ENCODE measurements around the gene NPHP4.
A peak's percentile ranks its signal among the peaks of the same experiment; 100 is the strongest.

The NPHP4 gene

GRCh38 chr1:5998051-5998905 is 6.1 kb upstream of the NPHP4 start:
- DNase-seq (ENCODE audit: low spot score): no peak
- CTCF ChIA-PET: no interaction called here
- POLR2A ChIA-PET (ENCODE audit: low non-redundant PET): no interaction called here
- H3K27ac ChIP-seq: no peak overlapping the region; the same call in 1 of the 2 replicates
- TF ChIP-seq, protein P1, sequence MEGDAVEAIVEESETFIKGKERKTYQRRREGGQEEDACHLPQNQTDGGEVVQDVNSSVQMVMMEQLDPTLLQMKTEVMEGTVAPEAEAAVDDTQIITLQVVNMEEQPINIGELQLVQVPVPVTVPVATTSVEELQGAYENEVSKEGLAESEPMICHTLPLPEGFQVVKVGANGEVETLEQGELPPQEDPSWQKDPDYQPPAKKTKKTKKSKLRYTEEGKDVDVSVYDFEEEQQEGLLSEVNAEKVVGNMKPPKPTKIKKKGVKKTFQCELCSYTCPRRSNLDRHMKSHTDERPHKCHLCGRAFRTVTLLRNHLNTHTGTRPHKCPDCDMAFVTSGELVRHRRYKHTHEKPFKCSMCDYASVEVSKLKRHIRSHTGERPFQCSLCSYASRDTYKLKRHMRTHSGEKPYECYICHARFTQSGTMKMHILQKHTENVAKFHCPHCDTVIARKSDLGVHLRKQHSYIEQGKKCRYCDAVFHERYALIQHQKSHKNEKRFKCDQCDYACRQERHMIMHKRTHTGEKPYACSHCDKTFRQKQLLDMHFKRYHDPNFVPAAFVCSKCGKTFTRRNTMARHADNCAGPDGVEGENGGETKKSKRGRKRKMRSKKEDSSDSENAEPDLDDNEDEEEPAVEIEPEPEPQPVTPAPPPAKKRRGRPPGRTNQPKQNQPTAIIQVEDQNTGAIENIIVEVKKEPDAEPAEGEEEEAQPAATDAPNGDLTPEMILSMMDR (conservative IDR thresholded peaks at IDR 0.05; ENCODE audit: low read depth): no peak

GRCh38 chr1:5997316-5997715 is 5.1 kb upstream of the NPHP4 start:
- ChIA-PET POLR2A (ENCODE audit: low non-redundant PET) (no interaction called here), CTCF (no interaction called here)
- DNase-seq (ENCODE audit: low spot score): no peak
- TF ChIP-seq, protein P1 (conservative IDR thresholded peaks at IDR 0.05; ENCODE audit: low read depth): no peak
- H3K27ac ChIP-seq: no peak overlapping the region

DNA sequence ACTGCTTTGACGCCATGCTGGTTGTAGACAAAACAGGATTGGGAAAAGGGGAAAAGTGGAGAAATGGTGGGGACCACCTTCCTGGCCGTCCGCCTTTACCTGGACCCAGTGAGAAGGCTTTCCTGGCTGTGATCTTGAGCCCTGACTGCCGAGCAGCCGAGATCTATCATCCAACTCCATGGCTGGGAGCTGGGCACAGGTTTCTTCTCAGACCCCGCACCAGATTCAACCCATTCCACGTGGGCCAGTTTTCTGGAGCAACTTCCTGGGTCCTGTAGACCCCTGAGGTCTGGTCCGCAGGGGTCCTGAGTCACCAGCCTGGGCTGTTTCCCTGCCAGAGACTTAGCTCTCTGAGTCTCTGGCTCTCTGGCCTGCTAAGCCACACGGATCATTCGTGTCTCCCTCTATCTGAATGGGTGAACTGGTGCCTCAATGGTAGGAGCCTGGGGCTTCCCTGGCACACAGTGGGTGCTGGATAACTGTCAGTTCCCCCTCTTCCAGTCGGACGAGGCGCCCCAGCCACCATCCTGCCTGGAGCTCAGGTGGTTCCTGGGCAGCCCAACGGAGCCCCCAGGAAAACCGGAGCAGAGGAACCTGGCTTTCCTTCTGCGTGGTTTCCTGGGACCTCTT is 4.5 kb upstream of the NPHP4 start:
- TF ChIP-seq, protein P1 (conservative IDR thresholded peaks at IDR 0.05; ENCODE audit: low read depth): no peak
- DNase-seq (ENCODE audit: low spot score): no peak
- H3K27ac ChIP-seq: no peak overlapping the region
- ChIA-PET CTCF (no interaction called here), POLR2A (ENCODE audit: low non-redundant PET) (no interaction called here)

DNA sequence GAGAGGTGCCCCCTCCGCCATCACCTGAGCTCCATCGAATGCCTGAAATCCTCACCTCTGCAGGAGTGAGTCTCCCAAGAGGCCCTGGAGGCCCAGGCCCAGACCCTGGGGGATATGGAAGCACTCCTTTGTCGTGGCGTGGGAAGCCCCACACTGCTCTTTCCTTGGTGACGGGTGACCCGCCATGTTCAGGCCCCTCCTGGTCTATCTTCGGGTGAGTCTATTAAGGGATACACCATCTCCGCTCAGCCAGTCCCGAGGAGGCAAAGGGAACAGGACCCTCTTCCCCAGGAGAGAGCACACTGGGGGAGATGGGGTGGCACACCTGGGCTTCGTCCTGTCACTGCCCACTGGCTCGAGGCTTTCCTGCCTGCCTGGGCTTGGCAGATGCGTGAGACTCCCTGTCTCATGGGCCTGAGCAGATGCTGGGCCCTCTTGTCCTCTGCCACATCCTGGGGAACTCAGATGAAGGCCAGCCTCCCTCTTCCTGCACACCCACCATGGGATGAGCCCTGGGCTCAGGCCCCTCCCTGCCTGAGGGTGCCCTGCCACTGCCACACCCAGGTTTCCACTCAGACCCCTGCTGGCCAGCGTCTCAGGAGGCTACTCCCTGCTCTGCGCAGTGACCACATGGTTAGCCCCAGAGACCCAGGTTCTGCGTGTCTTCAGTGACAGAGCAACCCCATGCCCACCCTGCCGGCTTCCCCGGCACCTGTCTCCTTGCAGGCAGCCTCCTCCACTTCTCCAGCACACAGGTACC is 3.8 kb upstream of the NPHP4 start:
- DNase-seq (ENCODE audit: low spot score): no peak
- TF ChIP-seq, protein P1 (conservative IDR thresholded peaks at IDR 0.05; ENCODE audit: low read depth): no peak
- H3K27ac ChIP-seq: no peak overlapping the region
- CTCF ChIA-PET: no interaction called here
- POLR2A ChIA-PET (ENCODE audit: low non-redundant PET): no interaction called here

- peak overlapping the region; percentile 85 for H3K27ac ChIP-seq
- no peak for DNase-seq (ENCODE audit: low spot score)
Observed at GRCh38 chr1:5994713-5995621, 2.7 kb upstream of the NPHP4 start.

More at GRCh38 chr1:5994713-5995621, 2.7 kb upstream of the NPHP4 start:
- ChIA-PET POLR2A (ENCODE audit: low non-redundant PET) (no interaction called here), CTCF (no interaction called here)
- TF ChIP-seq, protein P1 (conservative IDR thresholded peaks at IDR 0.05; ENCODE audit: low read depth): no peak

All from RWPE1 (cell line).